Activated naive CD4-positive, alpha-beta T cell treated with Interleukin-2 at 50 U/mL for 16 hours (primary cell): ENCODE data around the gene PLAC1.

ENCODE experiments used
- DNase-seq: peaks from one replicate; pipeline ENCODE4 v3.0.0-alpha.2; 2020

PLAC1 gene

GRCh38 chrX:134658002-134658759 is at the start of gene PLAC1:
Gene PLAC1, minus strand, starts transcription at chrX:134658471. Its CDS starts 91,789 bp downstream, at chrX:134566682.
- DNase-seq = no peak

GRCh38 chrX:134706138-134706537 is 47.9 kb upstream of the PLAC1 start:
- DNase-seq = no peak

GRCh38 chrX:134695999-134696398 is 37.7 kb upstream of the PLAC1 start:
- DNase-seq = no peak

GRCh38 chrX:134694333-134695322 is 36.4 kb upstream of the PLAC1 start:
- DNase-seq = no peak

GRCh38 chrX:134693644-134694043 is 35.4 kb upstream of the PLAC1 start:
- DNase-seq = no peak

GRCh38 chrX:134692990-134693389 is 34.7 kb upstream of the PLAC1 start:
- no peak for DNase-seq

GRCh38 chrX:134692233-134692632 is 34.0 kb upstream of the PLAC1 start:
- no peak for DNase-seq

GRCh38 chrX:134691453-134691852 is 33.2 kb upstream of the PLAC1 start:
- no peak for DNase-seq

GRCh38 chrX:134688839-134689238 is 30.6 kb upstream of the PLAC1 start:
- no peak for DNase-seq

- no peak for DNase-seq
These were observed 30.0 kb upstream of the PLAC1 start for GRCh38 chrX:134688031-134688823.

GRCh38 chrX:134685668-134686067 is 27.4 kb upstream of the PLAC1 start:
- DNase-seq = no peak

- DNase-seq = no peak
These were observed 26.7 kb upstream of the PLAC1 start for GRCh38 chrX:134684956-134685355.

GRCh38 chrX:134683351-134684005 is 25.2 kb upstream of the PLAC1 start:
- DNase-seq = no peak

GRCh38 chrX:134682081-134682480 is 23.8 kb upstream of the PLAC1 start:
- DNase-seq = no peak

GRCh38 chrX:134679644-134680043 is 21.4 kb upstream of the PLAC1 start:
- DNase-seq = no peak

- DNase-seq = no peak
These were observed 20.9 kb upstream of the PLAC1 start for GRCh38 chrX:134679221-134679620.

GRCh38 chrX:134677332-134677731 is 19.1 kb upstream of the PLAC1 start:
- DNase-seq = no peak

- no peak for DNase-seq
These were observed 18.2 kb upstream of the PLAC1 start for GRCh38 chrX:134676436-134676835.

GRCh38 chrX:134673123-134673522 is 14.9 kb upstream of the PLAC1 start:
- no peak for DNase-seq

- no peak for DNase-seq
These were observed 13.8 kb upstream of the PLAC1 start for GRCh38 chrX:134672101-134672500.

GRCh38 chrX:134671294-134671693 is 13.0 kb upstream of the PLAC1 start:
- no peak for DNase-seq

- no peak for DNase-seq
These were observed 12.1 kb upstream of the PLAC1 start for GRCh38 chrX:134670134-134670924.
